HG02588 (cell line): ENCODE measurements around the gene ALG13.
"Not testable (repeated sequence)": the region's sequence is repeated elsewhere in the genome, so short reads cannot be mapped to it uniquely, and the experiment has no call there.

Experiments
- ATAC-seq: cut with Tn5 transposase; IDR thresholded peaks from one replicate; pipeline ENCODE4 v1.9.1; 2021; ENCODE audit warnings: mild to moderate bottlenecking, moderate library complexity; ENCODE audit not compliant: unreplicated experiment

The ALG13 gene

GRCh38 chrX:111756486-111756885 is 75.5 kb downstream of the ALG13 start:
- no peak for ATAC-seq

GRCh38 chrX:111759686-111760085 is 78.7 kb downstream of the ALG13 start:
- no peak for ATAC-seq

GRCh38 chrX:111761578-111762135 is 80.7 kb downstream of the ALG13 start:
- ATAC-seq = no peak

GRCh38 chrX:111778591-111778990 is 97.6 kb downstream of the ALG13 start:
- no peak for ATAC-seq

GRCh38 chrX:111779582-111779981 is 98.6 kb downstream of the ALG13 start:
- no peak for ATAC-seq

- ATAC-seq = no peak
Measured at GRCh38 chrX:111784667-111785066, 103.7 kb downstream of the ALG13 start.

- ATAC-seq = not testable (repeated sequence)
Measured at GRCh38 chrX:111790054-111790453, 109.1 kb downstream of the ALG13 start.
